Pulmonary artery endothelial cell (primary cell): ENCODE measurements around the gene RBMXL2. TPM values are rescaled to one million over a fixed set of nuclear protein-coding genes. Genes with fewer than 3 reads are reported as not detected.
A peak's percentile ranks its signal among the peaks of the same experiment; 100 is the strongest.

ENCODE experiments used
- DNase-seq: peaks from one replicate; pipeline ENCODE4 v3.0.0-alpha.2; 2011; ENCODE audit warnings: low read depth, low spot score
- total RNA-seq: library from RNA; depleted of rRNA; stranded (reverse); fragments of >200 nt; gene quantifications from 2 replicates; pipeline ENCODE4 v1.2.3, GENCODE V29; 2014

The RBMXL2 gene
- 0.04 and 0.20 TPM in 2 replicates for total RNA-seq

- no peak for DNase-seq
These were observed at the start of gene RBMXL2 for GRCh38 chr11:7088921-7089320. RBMXL2 (plus strand) TSS chr11:7088998; CDS start chr11:7089121, 123 bp downstream.

DNA sequence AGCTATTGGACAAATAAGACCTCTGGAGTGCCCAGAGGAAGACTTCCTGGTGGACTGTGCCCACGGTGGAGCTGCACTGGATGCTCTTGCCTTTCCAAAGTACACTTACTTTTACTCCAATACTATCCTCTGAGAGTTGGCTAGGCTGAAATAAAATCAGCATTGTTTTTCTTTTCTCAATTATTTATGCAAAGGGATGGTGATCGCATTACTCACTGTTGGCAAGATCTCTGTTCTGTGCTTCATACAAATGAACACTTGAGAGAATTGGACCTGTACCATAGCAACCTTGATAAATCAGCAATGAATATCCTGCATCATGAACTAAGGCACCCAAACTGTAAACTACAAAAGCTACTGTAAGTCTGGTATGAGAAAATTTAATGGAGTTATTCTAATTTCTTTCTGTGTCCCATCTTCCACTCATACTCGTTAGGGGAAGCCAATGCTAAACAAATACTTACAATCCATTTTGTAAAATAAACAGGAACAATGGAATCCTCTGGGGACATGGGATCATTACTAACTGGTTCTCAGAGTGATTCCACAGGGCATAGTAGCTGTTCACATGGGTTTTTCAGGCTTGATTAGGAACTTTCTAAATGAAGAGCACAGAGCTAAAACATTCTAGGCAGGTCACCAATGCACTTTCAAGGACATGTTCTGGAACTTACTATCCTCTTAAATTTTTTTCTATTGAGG lies 42.2 kb upstream of the RBMXL2 start:
- peak; percentile 22 for DNase-seq

GRCh38 chr11:7050191-7050590 lies 38.6 kb upstream of the RBMXL2 start:
- no peak for DNase-seq

DNA sequence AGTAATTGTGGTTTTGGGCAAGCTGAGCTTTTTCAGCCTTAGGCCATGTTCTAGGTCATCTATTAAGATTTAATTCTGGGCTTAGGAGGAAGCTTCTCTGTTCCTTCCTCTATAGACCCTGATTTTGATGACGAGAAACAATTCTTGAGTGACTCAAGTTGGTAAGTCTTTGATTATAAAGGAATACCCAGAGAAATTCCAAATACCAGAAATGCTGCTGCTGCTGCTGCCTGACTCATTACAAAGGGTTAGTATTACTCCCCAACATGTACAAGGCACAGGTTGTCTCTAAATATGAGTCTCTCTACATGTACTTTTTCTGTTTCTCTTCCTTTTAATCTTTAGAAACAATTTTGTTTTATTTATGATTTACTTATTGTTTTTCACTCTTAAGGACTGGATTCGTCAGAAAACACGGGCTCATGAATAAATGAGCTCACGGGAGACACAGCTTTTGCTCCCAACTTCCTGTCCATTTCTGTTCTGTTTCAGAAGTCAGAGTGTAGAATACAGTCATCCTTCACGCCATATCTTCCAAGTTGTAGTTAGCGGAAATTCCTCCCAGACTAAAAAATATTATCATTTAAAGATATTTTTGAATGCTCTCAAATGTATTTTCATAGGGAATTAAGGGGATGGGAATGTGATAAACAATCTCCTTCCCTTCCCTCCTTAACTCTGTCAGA lies 31.8 kb upstream of the RBMXL2 start:
- DNase-seq = no peak

GRCh38 chr11:7057641-7058040 lies 31.2 kb upstream of the RBMXL2 start:
- peak; percentile 32 for DNase-seq

- DNase-seq = no peak
These were observed 27.9 kb upstream of the RBMXL2 start for GRCh38 chr11:7060868-7061267.

DNA sequence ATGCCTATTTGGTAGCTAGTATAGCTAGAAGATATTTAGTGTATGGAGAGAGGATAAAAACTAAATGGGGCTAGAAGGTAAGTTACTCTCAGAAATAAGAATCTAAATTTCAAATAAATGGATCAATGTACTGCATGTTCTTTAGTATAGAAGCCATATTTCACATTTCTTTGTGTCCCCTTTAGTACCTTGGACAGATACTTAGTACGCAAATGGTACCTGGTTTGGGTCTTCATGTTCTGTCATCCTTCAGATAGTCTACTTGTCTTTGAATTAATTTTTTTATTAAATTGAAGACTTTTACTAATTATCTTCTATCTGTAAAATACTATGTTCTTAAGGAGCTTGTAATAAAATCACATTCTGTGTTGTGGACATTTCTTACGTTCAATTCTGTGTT lies 26.3 kb upstream of the RBMXL2 start:
- DNase-seq = no peak

GRCh38 chr11:7072401-7073028 lies 16.3 kb upstream of the RBMXL2 start:
- no peak for DNase-seq

- DNase-seq = no peak
These were observed 11.7 kb upstream of the RBMXL2 start for GRCh38 chr11:7077101-7077500.

- no peak for DNase-seq
These were observed 9.2 kb upstream of the RBMXL2 start for GRCh38 chr11:7079545-7080135.

GRCh38 chr11:7080900-7081299 lies 7.9 kb upstream of the RBMXL2 start:
- DNase-seq = no peak

DNA sequence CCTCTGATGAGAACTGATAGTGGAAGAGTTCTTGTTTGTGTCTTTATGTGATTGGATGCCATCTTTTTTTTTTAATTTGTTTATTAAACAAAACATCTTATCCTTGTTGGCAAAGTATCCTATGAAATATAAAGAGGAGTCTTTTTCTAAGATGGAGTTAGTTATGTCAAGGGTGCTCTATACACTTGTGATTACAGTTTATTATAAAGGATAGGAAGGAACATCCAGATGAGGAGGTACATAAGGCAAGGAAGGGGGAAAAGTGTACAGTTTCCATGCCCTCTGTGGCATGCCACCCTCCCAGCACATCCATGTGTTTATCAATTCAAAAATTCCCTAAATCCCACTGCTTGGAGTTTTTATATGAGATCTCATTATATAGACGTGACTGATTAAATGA lies 7.4 kb upstream of the RBMXL2 start:
- no peak for DNase-seq

- DNase-seq = no peak
These were observed 792 bp downstream of the RBMXL2 start for GRCh38 chr11:7089328-7090251.

DNA sequence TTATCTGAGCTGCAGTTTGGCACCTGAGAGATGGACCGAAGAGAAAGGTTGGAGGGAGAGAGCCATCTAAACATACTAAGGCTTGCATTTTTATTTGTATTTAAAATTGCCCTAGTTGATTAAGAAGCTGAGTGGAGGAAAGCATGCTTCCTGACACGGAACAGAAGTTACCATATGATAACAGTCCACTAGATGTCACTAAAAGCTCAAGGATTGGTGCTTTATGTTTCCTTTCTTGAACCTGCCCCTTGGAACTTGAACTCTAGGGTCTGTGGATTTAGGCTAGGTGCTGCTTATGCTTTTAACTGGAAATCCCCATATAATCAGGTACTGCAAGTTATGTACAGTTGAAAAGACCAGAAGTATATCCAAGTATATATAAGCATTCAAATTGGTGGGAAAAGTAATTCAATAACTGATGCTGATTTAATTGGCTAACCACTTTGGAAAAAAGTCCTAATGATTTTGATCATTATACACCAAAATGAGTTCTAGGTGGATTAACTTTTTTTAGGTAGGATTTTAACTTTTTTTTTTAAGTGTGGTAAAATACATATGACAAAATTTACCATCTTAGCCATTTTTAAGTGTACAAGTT lies 9.5 kb downstream of the RBMXL2 start:
- peak; percentile 10 for DNase-seq

DNA sequence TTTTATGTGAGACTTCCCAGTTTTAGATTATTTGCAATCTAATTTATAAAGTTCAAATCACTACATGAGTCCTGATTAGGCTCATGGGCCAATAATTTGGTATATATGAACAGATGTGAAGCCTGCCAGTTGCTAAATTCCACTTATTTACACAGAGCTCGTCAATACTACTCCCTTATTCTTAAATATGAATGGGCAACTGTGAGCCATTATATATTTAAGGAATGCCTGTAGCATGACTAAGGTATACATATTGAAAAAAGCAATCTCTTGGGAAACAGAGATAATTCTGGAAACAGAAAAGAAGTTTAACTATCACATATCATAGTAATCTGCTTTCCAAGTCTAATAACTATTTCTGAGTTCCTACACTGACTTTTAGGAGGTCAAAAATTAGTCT lies 27.0 kb downstream of the RBMXL2 start:
- no peak for DNase-seq

DNA sequence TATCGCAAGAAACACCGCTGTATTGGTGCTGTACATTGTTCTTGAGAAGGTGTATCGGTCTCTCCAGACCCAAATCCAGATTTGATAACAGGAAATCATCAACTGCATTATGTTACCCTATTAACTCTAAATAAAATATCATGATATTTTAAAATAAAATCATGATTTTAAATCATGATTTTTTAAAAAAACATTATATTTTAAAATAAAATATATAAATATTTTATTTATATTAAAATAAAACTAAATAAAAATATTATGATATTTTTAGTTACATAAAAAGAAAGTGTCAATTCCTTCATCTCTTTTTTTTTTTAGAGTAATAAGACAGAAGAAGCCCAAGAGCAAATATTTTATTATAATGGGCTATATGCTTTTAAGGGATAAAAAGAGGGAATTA lies 27.6 kb downstream of the RBMXL2 start:
- DNase-seq = no peak

DNA sequence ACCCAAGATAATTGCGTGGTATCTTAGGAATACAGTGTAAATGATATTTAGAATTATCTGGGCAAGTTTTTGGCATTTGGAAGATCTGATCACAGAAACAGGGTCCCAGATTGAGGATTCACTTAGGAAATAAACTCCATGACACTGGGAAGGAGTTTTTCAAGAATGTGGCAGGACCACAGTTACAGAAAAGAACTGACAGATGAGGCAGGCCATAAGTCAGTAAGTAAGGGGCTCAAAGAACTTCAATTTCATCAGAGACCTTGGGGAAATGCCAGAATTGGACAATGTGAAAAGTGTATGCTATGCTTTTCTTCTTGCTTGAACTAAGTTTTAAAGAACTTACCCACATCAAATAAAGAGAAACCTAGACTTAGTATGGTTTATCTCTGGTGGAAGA lies 49.3 kb downstream of the RBMXL2 start:
- no peak for DNase-seq
